SK-N-SH treated with all-trans-retinoic acid at 6 μM for 48 hours (cell line): ENCODE measurements around the gene PECR.

ENCODE experiments used
- ATAC-seq: fragments of 200-7000 bp; cut with Tn5 transposase; 3 replicates; pipeline ENCODE4 v1.9.1; 2020; ENCODE audit warnings: mild to moderate bottlenecking, moderate library complexity
- ARNTL ChIP-seq: fragments of 450-650 bp; formaldehyde crosslinking; IDR thresholded peaks from 2 replicates; pipeline ENCODE4 v1.5.0; 2020; ENCODE audit warnings: low read depth, mild to moderate bottlenecking, moderate library complexity, borderline replicate concordance
- BACH2 ChIP-seq: fragments of 250-450 bp; sonication (Bioruptor Pico); IDR thresholded peaks from 2 replicates; pipeline ENCODE4 v1.9.0; 2021; ENCODE audit warnings: mild to moderate bottlenecking, borderline replicate concordance
- CREB5 ChIP-seq: fragments of 250-450 bp; sonication (Bioruptor Pico); IDR thresholded peaks from 2 replicates; pipeline ENCODE4 v1.5.1; 2020; ENCODE audit warnings: low read depth, mild to moderate bottlenecking, moderate library complexity
- CSDC2 ChIP-seq: fragments of 250-450 bp; sonication (Bioruptor Pico); IDR thresholded peaks from 2 replicates; pipeline ENCODE4 v1.5.0; 2020; ENCODE audit warnings: mild to moderate bottlenecking, moderate library complexity
- CSRNP3 ChIP-seq: fragments of 250-450 bp; sonication (Bioruptor Pico); IDR thresholded peaks from 2 replicates; pipeline ENCODE4 v1.5.1; 2021; ENCODE audit warnings: mild to moderate bottlenecking, moderate library complexity
- ESRRG ChIP-seq: fragments of 250-450 bp; sonication (Bioruptor Pico); IDR thresholded peaks from 2 replicates; pipeline ENCODE4 v1.6.1; 2021; ENCODE audit warnings: mild to moderate bottlenecking
- GLIS3 ChIP-seq: fragments of 250-450 bp; sonication (Bioruptor Pico); IDR thresholded peaks from 2 replicates; pipeline ENCODE4 v1.5.0; 2020; ENCODE audit warnings: mild to moderate bottlenecking, moderate library complexity
- ISL1 ChIP-seq: fragments of 250-450 bp; sonication (Bioruptor Pico); IDR thresholded peaks from 2 replicates; pipeline ENCODE4 v2.1.2; 2022; ENCODE audit warnings: mild to moderate bottlenecking, moderate library complexity
- OSR1 ChIP-seq: fragments of 250-450 bp; sonication (Bioruptor Pico); IDR thresholded peaks from 2 replicates; pipeline ENCODE4 v1.8.0; 2022; ENCODE audit warnings: moderate library complexity, mild to moderate bottlenecking, inconsistent platforms
- PATZ1 ChIP-seq: fragments of 250-450 bp; sonication (Bioruptor Pico); IDR thresholded peaks from 2 replicates; pipeline ENCODE4 v1.8.0; 2020; ENCODE audit warnings: mild to moderate bottlenecking, moderate library complexity, borderline replicate concordance
- POU6F1 ChIP-seq: fragments of 250-450 bp; sonication (Bioruptor Pico); IDR thresholded peaks from 2 replicates; pipeline ENCODE4 v1.8.0; 2021; ENCODE audit warnings: low read depth, mild to moderate bottlenecking, moderate library complexity, borderline replicate concordance
- PPARA ChIP-seq: fragments of 250-450 bp; sonication (Bioruptor Pico); IDR thresholded peaks from 2 replicates; pipeline ENCODE4 v1.5.0; 2020; ENCODE audit warnings: mild to moderate bottlenecking, borderline replicate concordance
- SNAI2 ChIP-seq: fragments of 250-450 bp; sonication (Bioruptor Pico); IDR thresholded peaks from 2 replicates; pipeline ENCODE4 v1.5.0; 2020; ENCODE audit warnings: mild to moderate bottlenecking, moderate library complexity
- TCF4 ChIP-seq: fragments of 250-450 bp; sonication (Bioruptor Pico); IDR thresholded peaks from 2 replicates; pipeline ENCODE4 v1.8.0; 2021; ENCODE audit warnings: mild to moderate bottlenecking, moderate library complexity, borderline replicate concordance
- TOX ChIP-seq: fragments of 250-450 bp; sonication (Bioruptor Pico); IDR thresholded peaks from 2 replicates; pipeline ENCODE4 v1.8.0; 2021; ENCODE audit warnings: mild to moderate bottlenecking, moderate library complexity, borderline replicate concordance
- TSHZ2 ChIP-seq: fragments of 250-450 bp; sonication (Bioruptor Pico); IDR thresholded peaks from 2 replicates; pipeline ENCODE4 v1.5.0; 2020; ENCODE audit warnings: mild to moderate bottlenecking, moderate library complexity
- ZC3H10 ChIP-seq: fragments of 250-450 bp; sonication (Bioruptor Pico); IDR thresholded peaks from 2 replicates; pipeline ENCODE4 v1.5.1; 2021; ENCODE audit warnings: mild to moderate bottlenecking, moderate library complexity
- ZFP3 ChIP-seq: fragments of 250-450 bp; sonication (Bioruptor Pico); IDR thresholded peaks from 2 replicates; pipeline ENCODE4 v1.5.0; 2020; ENCODE audit warnings: mild to moderate bottlenecking, moderate library complexity
- ZNF565 ChIP-seq: fragments of 450-650 bp; formaldehyde crosslinking; conservative IDR thresholded peaks from 2 replicates; pipeline ENCODE4 v1.5.0; 2020; ENCODE audit warnings: low read depth, mild to moderate bottlenecking, moderate library complexity
- ZNF70 ChIP-seq: fragments of 450-650 bp; formaldehyde crosslinking; IDR thresholded peaks from 2 replicates; pipeline ENCODE4 v1.5.0; 2020; ENCODE audit warnings: mild to moderate bottlenecking, moderate library complexity
- ZNF8 ChIP-seq: fragments of 450-650 bp; formaldehyde crosslinking; IDR thresholded peaks from 2 replicates; pipeline ENCODE4 v1.5.0; 2020; ENCODE audit warnings: mild to moderate bottlenecking, moderate library complexity

PECR gene

GRCh38 chr2:216107760-216108159 lies 26.2 kb upstream of the PECR start:
- TF ChIP-seq ZNF70 (CRISPR knock-in tag) (no peak), BACH2 (CRISPR knock-in tag) (no peak), PATZ1 (CRISPR knock-in tag) (no peak), ISL1 (CRISPR knock-in tag) (no peak), CSDC2 (CRISPR knock-in tag) (no peak)
- TF ChIP-seq, all 23 proteins: peak for 0

GRCh38 chr2:216107320-216107719 lies 25.7 kb upstream of the PECR start:
- ATAC-seq = no peak
- no peak for TF ChIP-seq TCF4
- TF ChIP-seq PPARA (CRISPR knock-in tag) = no peak
- TF ChIP-seq POU6F1 (CRISPR knock-in tag) = no peak
- no peak for TF ChIP-seq SNAI2 (CRISPR knock-in tag)
- TF ChIP-seq TSHZ2 = no peak
- no peak for TF ChIP-seq ZNF565
- no peak for TF ChIP-seq GLIS3 (CRISPR knock-in tag)
- TF ChIP-seq ISL1 (CRISPR knock-in tag) = no peak
- TF ChIP-seq TOX (CRISPR knock-in tag) = no peak
- TF ChIP-seq PATZ1 (CRISPR knock-in tag) = no peak
- no peak for TF ChIP-seq ZFP3 (CRISPR knock-in tag)
- no peak for TF ChIP-seq BACH2 (CRISPR knock-in tag)
- TF ChIP-seq ZNF70 (CRISPR knock-in tag) = no peak
- TF ChIP-seq CSRNP3 (CRISPR knock-in tag) = no peak
- TF ChIP-seq OSR1 (CRISPR knock-in tag) = no peak

More at GRCh38 chr2:216107760-216108159, 26.2 kb upstream of the PECR start:
- no peak for ATAC-seq

GRCh38 chr2:216104691-216105090 lies 23.1 kb upstream of the PECR start:
- no peak for ATAC-seq
- TF ChIP-seq GLIS3 (CRISPR knock-in tag) (no peak), ZNF8 (CRISPR knock-in tag) (no peak), ZC3H10 (CRISPR knock-in tag) (no peak), ZNF565 (no peak), ZFP3 (CRISPR knock-in tag) (no peak), TSHZ2 (no peak), TOX (CRISPR knock-in tag) (no peak), SNAI2 (CRISPR knock-in tag) (no peak), PPARA (CRISPR knock-in tag) (no peak), CSRNP3 (CRISPR knock-in tag) (no peak), ARNTL (CRISPR knock-in tag) (no peak), CREB5 (no peak), ESRRG (CRISPR knock-in tag) (no peak), BACH2 (CRISPR knock-in tag) (no peak)
